ENCODE measurements around the gene TFAM.

The TFAM gene

GRCh38 chr10:58448121-58448935 lies 63.1 kb downstream of the TFAM start:
- no peaks in the 10 kb centered on the region for H4K20me1 ChIP-seq (ENCODE audit: insufficient read depth, low read length)
- no peaks in the 10 kb centered on the region for H3K9me3 ChIP-seq (ENCODE audit: low read length)
- H3K4me2 ChIP-seq (ENCODE audit: low read length), result no peak overlapping the region
- H3K36me3 ChIP-seq (ENCODE audit: insufficient read depth, low read length), result no peaks in the 10 kb centered on the region
- H3K27ac ChIP-seq (ENCODE audit: low read depth, low read length, poor library complexity, severe bottlenecking), result no peak overlapping the region
- H3K9ac ChIP-seq (ENCODE audit: low read length), result no peak overlapping the region
- no peaks in the 10 kb centered on the region for H3K27me3 ChIP-seq (ENCODE audit: insufficient read depth, low read length)
- no peak for TF ChIP-seq EZH2 (IDR thresholded peaks at IDR 0.05; ENCODE audit: borderline replicate concordance, low read length)
- no peak for TF ChIP-seq CTCF (IDR thresholded peaks at IDR 0.05; ENCODE audit: low read length)
- no peaks in the 10 kb centered on the region for H3K79me2 ChIP-seq (ENCODE audit: insufficient read depth, low read length)
- H3K4me1 ChIP-seq (ENCODE audit: insufficient read depth, low read length, severe bottlenecking), result no peaks in the 10 kb centered on the region
- H3F3A ChIP-seq (ENCODE audit: insufficient read depth, low read length), result no peaks in the 10 kb centered on the region
- no peak overlapping the region for H2AFZ ChIP-seq (ENCODE audit: low read length)
- no peak overlapping the region for H3K4me3 ChIP-seq (ENCODE audit: low read depth, low read length, poor library complexity, severe bottlenecking)
- no peaks in the 10 kb centered on the region for H3K9me2 ChIP-seq (ENCODE audit: low read depth, low read length)
